ENCODE measurements around the gene TAMALIN.

- TF ChIP-seq CTCF (IDR thresholded peaks at IDR 0.05; ENCODE audit: poor library complexity), result no peak
- TF ChIP-seq EZH2phosphoT487 (IDR thresholded peaks at IDR 0.05; ENCODE audit: low read depth, severe bottlenecking, unreplicated experiment), result no peak
- TF ChIP-seq EZH2 (IDR thresholded peaks at IDR 0.05; ENCODE audit: borderline replicate concordance), result no peak
Measured at GRCh38 chr12:51969643-51970042, 37.1 kb upstream of the TAMALIN start.
